GM21825 (cell line): ENCODE measurements around the gene SPEF1.

Source experiments
- ATAC-seq: cut with Tn5 transposase; IDR thresholded peaks from one replicate; pipeline ENCODE4 v1.9.1; 2021; ENCODE audit warnings: mild to moderate bottlenecking, moderate library complexity; ENCODE audit not compliant: unreplicated experiment

The SPEF1 gene

GRCh38 chr20:3733119-3733995 lies 47.9 kb downstream of the SPEF1 start:
- no peak for ATAC-seq

- no peak for ATAC-seq
These were observed 48.7 kb downstream of the SPEF1 start, which contains the start of gene HSPA12B for GRCh38 chr20:3732327-3733118. HSPA12B (plus strand) TSS chr20:3732685; CDS start chr20:3738675, 5,990 bp downstream.

GRCh38 chr20:3731944-3732326 lies 49.3 kb downstream of the SPEF1 start:
- no peak for ATAC-seq

- no peak for ATAC-seq
These were observed 50.2 kb downstream of the SPEF1 start for GRCh38 chr20:3730803-3731672.

- no peak for ATAC-seq
These were observed 51.3 kb downstream of the SPEF1 start for GRCh38 chr20:3729811-3730540.

- no peak for ATAC-seq
These were observed 51.9 kb downstream of the SPEF1 start for GRCh38 chr20:3729378-3729777.

- ATAC-seq: no peak
These were observed 52.4 kb downstream of the SPEF1 start for GRCh38 chr20:3728876-3729275.

GRCh38 chr20:3728354-3728753 lies 52.9 kb downstream of the SPEF1 start:
- no peak for ATAC-seq
